H1 (cell line): Measurements from ENCODE around the gene SF3B2. TPM values are rescaled to one million over a fixed set of nuclear protein-coding genes. Genes with fewer than 3 reads are reported as not detected.

Experiments used
- CTCF ChIA-PET: fragments of 300-600 bp; sonication (Branson Sonifier 250); formaldehyde crosslinking; loops from one replicate; lab custom pipeline; 2021; ENCODE audit not compliant: partially characterized antibody; lab: Charles Lee
- POLR2A ChIA-PET: fragments of 300-600 bp; sonication (Branson Sonifier 250); formaldehyde crosslinking; loops from one replicate; lab custom pipeline; 2021; ENCODE audit warnings: inconsistent platforms; ENCODE audit not compliant: partially characterized antibody; lab: Charles Lee
- DNase-seq, 2 experiments: peaks; one replicate each; pipeline versions ENCODE4 v3.0.0 to v3.0.0-alpha.2; 2010 to 2022; ENCODE audit warnings: low spot score in 2 of 2, low read depth in 1 of 2, mixed read lengths in 1 of 2
- FAIRE-seq: peaks from 2 replicates; lab custom pipeline; 2011; peaks lifted over from hg19 to GRCh38; lab: Jason Lieb, UNC
- H2AFZ ChIP-seq: 2 replicates; pipeline ENCODE4 v1.8.1; 2012; ENCODE audit warnings: low read length, inconsistent platforms
- H2AK5ac ChIP-seq: 2 replicates; pipeline ENCODE4 v1.6.1; 2013; ENCODE audit warnings: low read depth, low read length
- H2BK120ac ChIP-seq: replicated peaks from 2 replicates; pipeline ENCODE3; 2013; ENCODE audit warnings: low read depth, low read length, inconsistent platforms
- H2BK12ac ChIP-seq: 2 replicates; pipeline ENCODE4 v1.6.1; 2013; ENCODE audit warnings: low read depth, low read length
- H2BK15ac ChIP-seq: 2 replicates; pipeline ENCODE4 v1.6.1; 2013; ENCODE audit warnings: low read length
- H2BK20ac ChIP-seq: 2 replicates; pipeline ENCODE4 v1.6.1; 2013; ENCODE audit warnings: low read length
- H2BK5ac ChIP-seq: 2 replicates; pipeline ENCODE4 v1.6.1; 2013; ENCODE audit warnings: low read depth, low read length
- H3K14ac ChIP-seq: 2 replicates; pipeline ENCODE4 v1.6.1; 2013; ENCODE audit warnings: inconsistent platforms; ENCODE audit not compliant: insufficient read length
- H3K18ac ChIP-seq: 2 replicates; pipeline ENCODE4 v1.6.1; 2013; ENCODE audit warnings: low read length; ENCODE audit errors: extremely low read depth
- H3K23ac ChIP-seq: 2 replicates; pipeline ENCODE4 v1.6.1; 2013; ENCODE audit warnings: inconsistent platforms; ENCODE audit not compliant: insufficient read length
- H3K23me2 ChIP-seq: 2 replicates; pipeline ENCODE4 v1.6.1; 2013; ENCODE audit warnings: low read depth, low read length
- H3K27ac ChIP-seq: 2 replicates; pipeline ENCODE4 v1.6.1; 2011; ENCODE audit warnings: low read depth, low read length, inconsistent platforms
- H3K27me3 ChIP-seq, 4 experiments: replicated peaks in 1 of 4; 1 replicate in 1 of 4; 2 replicates in 3 of 4; pipeline versions ENCODE4 v1.6.1 to v1.8.1; 2011 to 2013; ENCODE audit warnings: low read length in 3 of 4, mild to moderate bottlenecking in 3 of 4, inconsistent platforms in 2 of 4, mixed read lengths in 2 of 4, moderate library complexity in 1 of 4; ENCODE audit not compliant: control insufficient read depth in 3 of 4, insufficient read depth in 3 of 4; ENCODE audit errors: extremely low read depth in 1 of 4
- H3K36me3 ChIP-seq, 4 experiments: 2 replicates each; pipeline versions ENCODE4 v1.6.1 to v1.8.1; 2011 to 2013; ENCODE audit warnings: mild to moderate bottlenecking in 4 of 4, low read length in 3 of 4, moderate library complexity in 2 of 4, control low read depth in 1 of 4, inconsistent platforms in 1 of 4; ENCODE audit not compliant: insufficient read depth in 4 of 4, control insufficient read depth in 2 of 4
- H3K4ac ChIP-seq: replicated peaks from 2 replicates; pipeline ENCODE3; 2013; ENCODE audit warnings: low read length, low read depth, mixed read lengths, inconsistent platforms; ENCODE audit not compliant: insufficient read length
- H3K4me1 ChIP-seq, 4 experiments: replicated peaks in 1 of 4; 1 replicate in 1 of 4; 2 replicates in 3 of 4; pipeline versions ENCODE4 v1.6.1 to v1.8.1; 2011 to 2013; ENCODE audit warnings: low read length in 3 of 4, inconsistent platforms in 2 of 4, mixed read lengths in 1 of 4; ENCODE audit not compliant: insufficient read depth in 4 of 4, control insufficient read depth in 3 of 4
- H3K4me2 ChIP-seq, 2 experiments: 2 replicates each; pipeline versions ENCODE4 v1.6.1 to v1.8.1; 2011 to 2013; ENCODE audit warnings: low read depth in 2 of 2, low read length in 2 of 2, control low read depth in 1 of 2, inconsistent platforms in 1 of 2, mild to moderate bottlenecking in 1 of 2; ENCODE audit not compliant: insufficient read depth in 1 of 2
- H3K4me3 ChIP-seq, 4 experiments: fragments of 200-600, 300-600 bp in 1 of 4; sonication (generic), shearing (Covaris generic), sonication (Bioruptor Twin) in 1 of 4; 2 replicates each; pipeline versions ENCODE4 v1.5.1 to v1.8.1; 2011 to 2016; ENCODE audit warnings: low read length in 4 of 4, low read depth in 3 of 4, control low read depth in 2 of 4, inconsistent platforms in 2 of 4, mild to moderate bottlenecking in 2 of 4, mixed read lengths in 1 of 4, moderate library complexity in 1 of 4; ENCODE audit not compliant: insufficient read depth in 2 of 4; ENCODE audit errors: extremely low read depth in 1 of 4
- H3K56ac ChIP-seq: replicated peaks from 2 replicates; pipeline ENCODE3; 2013; ENCODE audit warnings: low read depth, mild to moderate bottlenecking, mixed read lengths, low read length, inconsistent platforms; ENCODE audit not compliant: insufficient read length
- H3K79me1 ChIP-seq: 2 replicates; pipeline ENCODE4 v1.6.1; 2013; ENCODE audit warnings: low read depth, low read length, control low read depth
- H3K79me2 ChIP-seq, 2 experiments: 2 replicates each; pipeline versions ENCODE4 v1.6.1 to v1.8.1; 2012 to 2013; ENCODE audit warnings: low read length in 2 of 2, mild to moderate bottlenecking in 2 of 2, inconsistent platforms in 1 of 2; ENCODE audit not compliant: insufficient read depth in 2 of 2, control insufficient read depth in 1 of 2
- H3K9ac ChIP-seq, 4 experiments: replicated peaks in 1 of 4; 1 replicate in 1 of 4; 2 replicates in 3 of 4; pipeline versions ENCODE4 v1.6.1 to v1.8.1; 2011 to 2013; ENCODE audit warnings: low read depth in 3 of 4, low read length in 3 of 4, control low read depth in 2 of 4, mild to moderate bottlenecking in 2 of 4, moderate library complexity in 2 of 4, inconsistent platforms in 1 of 4; ENCODE audit errors: extremely low read depth in 1 of 4
- H3K9me3 ChIP-seq, 2 experiments: 2 replicates each; pipeline versions ENCODE4 v1.6.1 to v1.8.1; 2012 to 2013; ENCODE audit warnings: mild to moderate bottlenecking in 2 of 2, moderate library complexity in 2 of 2, control low read depth in 1 of 2, inconsistent platforms in 1 of 2, low read depth in 1 of 2, low read length in 1 of 2, mixed read lengths in 1 of 2; ENCODE audit not compliant: insufficient read depth in 2 of 2
- H4K20me1 ChIP-seq, 2 experiments: replicated peaks in 1 of 2; 2 replicates each; pipeline versions ENCODE3 to v1.8.1; 2011 to 2013; ENCODE audit warnings: inconsistent platforms in 2 of 2, low read length in 2 of 2, mild to moderate bottlenecking in 1 of 2; ENCODE audit not compliant: insufficient read depth in 2 of 2, control insufficient read depth in 1 of 2
- H4K5ac ChIP-seq: 2 replicates; pipeline ENCODE4 v1.6.1; 2013; ENCODE audit warnings: low read length, low read depth, mixed read lengths, inconsistent platforms; ENCODE audit not compliant: insufficient read length
- H4K8ac ChIP-seq: 2 replicates; pipeline ENCODE4 v1.8.0; 2013; ENCODE audit warnings: mild to moderate bottlenecking, moderate library complexity, low read length, inconsistent platforms; ENCODE audit not compliant: insufficient read depth; ENCODE audit errors: extremely low read depth
- H4K91ac ChIP-seq: replicated peaks from 2 replicates; pipeline ENCODE3; 2013; ENCODE audit warnings: low read length, mixed read lengths, inconsistent platforms; ENCODE audit not compliant: insufficient read length
- CTBP2 ChIP-seq: IDR thresholded peaks from 2 replicates; pipeline ENCODE4 v1.7.0; 2011; ENCODE audit warnings: borderline replicate concordance, mild to moderate bottlenecking, moderate library complexity, mixed read lengths, low read length; ENCODE audit not compliant: insufficient read depth, insufficient read length
- EGR1 ChIP-seq: IDR thresholded peaks from 2 replicates; pipeline ENCODE4 v1.6.1; 2011; ENCODE audit warnings: low read depth, low read length, borderline replicate concordance
- EZH2 ChIP-seq: fragments of 200-600 bp; sonication (generic); IDR thresholded peaks from 2 replicates; pipeline ENCODE4 v1.7.1; 2012; ENCODE audit warnings: low read depth, mild to moderate bottlenecking, moderate library complexity, low read length, inconsistent platforms; ENCODE audit not compliant: severe bottlenecking
- HDAC2 ChIP-seq, 2 experiments: fragments of 300-600 bp in 1 of 2; sonication (generic) in 1 of 2; IDR thresholded peaks; 2 replicates each; pipeline ENCODE4 v1.6.1; 2011 to 2012; ENCODE audit warnings: low read depth in 2 of 2, low read length in 2 of 2, mild to moderate bottlenecking in 2 of 2, moderate library complexity in 2 of 2, borderline replicate concordance in 1 of 2, inconsistent platforms in 1 of 2
- KDM1A ChIP-seq: fragments of 200-600, 300-600 bp; sonication (generic); IDR thresholded peaks from 2 replicates; pipeline ENCODE4 v1.7.1; 2016; ENCODE audit warnings: mild to moderate bottlenecking, low read length, borderline replicate concordance
- SIN3A ChIP-seq, 2 experiments: IDR thresholded peaks in 1 of 2; conservative IDR thresholded peaks in 1 of 2; 2 replicates each; pipeline ENCODE4 v1.6.1; 2011 to 2012; ENCODE audit warnings: low read length in 2 of 2, improper control_type of control experiment in 1 of 2, low read depth in 1 of 2, mild to moderate bottlenecking in 1 of 2
- WGBS, 2 experiments: shearing (Covaris generic) in 1 of 2; methylation state at CpG; one replicate each; pipeline versions ENCODE4 v1.1.6 to v1.1.7; 2013 to 2015; ENCODE audit warnings: low lambda C conversion rate in 2 of 2, mixed read lengths in 2 of 2, inconsistent platforms in 1 of 2, low coverage in 1 of 2, missing lambda C conversion rate in 1 of 2; ENCODE audit not compliant: insufficient replicate concordance in 2 of 2, insufficient coverage in 1 of 2, insufficient read length in 1 of 2; ENCODE audit errors: extremely low coverage in 1 of 2, missing lambda C conversion rate in 1 of 2; 5-methylcytosine and 5-hydroxymethylcytosine counted together
- polyA plus RNA-seq, 7 experiments: library from polyadenylated mRNA; depleted of rRNA in 3 of 7; stranded (reverse) in 5 of 7; unstranded in 2 of 7; fragments of >200 nt in 5 of 7; fragments of 200-250 nt in 2 of 7; gene quantifications; 1 replicate in 5 of 7; 2 replicates in 1 of 7; 4 replicates in 1 of 7; pipeline versions ENCODE4 v1.2.1 to v1.2.3, GENCODE V29; 2011 to 2013; ENCODE audit warnings: missing spikeins in 2 of 7, mixed read lengths in 2 of 7
- total RNA-seq: library from RNA; stranded (reverse); fragmentation: NEBNext Ultra II Directional; extraction: Animal tissue kit (Norgen Biotek cat#: 25700); gene quantifications from 2 replicates; pipeline ENCODE4 v1.2.1, GENCODE V29; 2021

Gene SF3B2
- total and polyA plus RNA-seq, 2 of the 8 experiments (the other 6 are each of a cell fraction or from before 2014, with no cell fraction given): 182 to 237 TPM

DNA sequence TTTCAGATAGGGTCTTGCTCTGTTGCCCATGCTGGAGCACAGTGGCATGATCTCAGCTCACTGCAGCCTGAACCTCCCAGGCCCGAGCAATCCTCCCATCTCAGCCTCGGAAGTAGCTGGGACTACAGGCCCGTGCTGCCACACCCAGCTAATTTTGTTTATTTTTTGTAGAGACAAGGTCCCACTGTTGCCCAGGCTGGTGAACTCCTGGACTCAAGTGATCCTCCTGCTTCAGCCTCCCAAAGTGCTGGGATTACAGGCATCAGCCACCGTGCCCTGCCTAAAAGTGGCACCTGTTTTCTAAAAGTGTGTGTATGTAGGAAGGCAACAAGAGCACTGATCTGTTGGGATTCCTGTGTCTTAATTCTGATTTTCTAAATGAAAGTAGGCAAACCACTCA, 38.1 kb downstream of the SF3B2 start:
- TF ChIP-seq EZH2 (no peak), KDM1A (no peak), CTBP2 (no peak), SIN3A (conservative IDR thresholded peaks at IDR 0.05 in 1 of 2, IDR thresholded peaks at IDR 0.05 in 1 of 2; ENCODE audit: low read depth in 1 of 2, low read length in 2 of 2) (no peak), EGR1 (no peak), HDAC2 (IDR thresholded peaks at IDR 0.05; ENCODE audit: borderline replicate concordance in 1 of 2, low read depth in 2 of 2, low read length in 2 of 2) (no peak)
- 84% methylated on average over 4 of the region's 4 CpGs; no CpG with 5 or more reads in 1 of the 2 experiments for WGBS, 2 experiments
- DNase-seq: no peak
- H3K18ac ChIP-seq: no peak overlapping the region
- H2BK15ac ChIP-seq: no peak overlapping the region
- POLR2A ChIA-PET: no interaction called here
- H3K36me3 ChIP-seq: no peaks in the 10 kb centered on the region
- no peak overlapping the region for H4K91ac ChIP-seq
- H4K8ac ChIP-seq: no peak overlapping the region
- CTCF ChIA-PET: interaction anchor here (2.8 kb wide), 1 partner anchor 43 kb away, joined by 9 read pairs; no protein-coding TSS in a partner anchor
- no peak overlapping the region for H2BK20ac ChIP-seq
- no peak overlapping the region for H2AFZ ChIP-seq
- H3K23ac ChIP-seq: no peak overlapping the region
- H3K27ac ChIP-seq: no peak overlapping the region
- H3K9ac ChIP-seq: no peak overlapping the region
- H3K4me1 ChIP-seq: peaks cover 0 to 3% (median under 1%) of the 10 kb centered on the region in 4 experiments; a peak in 1 of 7 replicates
- no peak for FAIRE-seq
- no peak overlapping the region for H3K56ac ChIP-seq
- H4K5ac ChIP-seq: no peak overlapping the region
- H2BK12ac ChIP-seq: no peak overlapping the region
- H2AK5ac ChIP-seq: no peak overlapping the region
- no peak overlapping the region for H3K4ac ChIP-seq
- no peak overlapping the region for H2BK5ac ChIP-seq
- no peaks in the 10 kb centered on the region for H4K20me1 ChIP-seq
- no peak overlapping the region for H2BK120ac ChIP-seq
- no peak overlapping the region for H3K4me3 ChIP-seq
- no peaks in the 10 kb centered on the region for H3K9me3 ChIP-seq
- H3K79me1 ChIP-seq: 0 out of 2 replicates have a peak, but pooled peaks cover 3% of the 10 kb centered on the region
- H3K27me3 ChIP-seq: no peaks in the 10 kb centered on the region
- H3K79me2 ChIP-seq: no peaks in the 10 kb centered on the region; a peak in 1 of 4 replicates
- no peaks in the 10 kb centered on the region; the same call in 1 of the 2 replicates for H3K23me2 ChIP-seq
- no peak overlapping the region for H3K14ac ChIP-seq
- no peak overlapping the region for H3K4me2 ChIP-seq
